Prostate gland (tissue), 2 donors: ENCODE results near the gene MSI1.

ENCODE experiments used
- POLR2A ChIP-seq: fragments of 450-650 bp; IDR thresholded peaks from one replicate; pipeline ENCODE4 v1.6.1; 2016; ENCODE audit warnings: antibody characterized with exemption, mild to moderate bottlenecking
- POLR2AphosphoS5 ChIP-seq: sonication (generic); formaldehyde crosslinking; IDR thresholded peaks from one replicate; pipeline ENCODE4 v1.6.1; 2017; ENCODE audit warnings: antibody characterized with exemption
- TF ChIP-seq, protein P1 (sequence below), 4 experiments: fragments of 200-600 bp in 2 of 4; fragments of 450-650 bp in 2 of 4; sonication (generic) in 2 of 4; IDR thresholded peaks; 1 replicate in 3 of 4; 2 replicates in 1 of 4; pipeline ENCODE4 v1.5.1; 2016 to 2019; ENCODE audit warnings: antibody characterized with exemption in 4 of 4, mild to moderate bottlenecking in 2 of 4, moderate library complexity in 2 of 4

DNA sequence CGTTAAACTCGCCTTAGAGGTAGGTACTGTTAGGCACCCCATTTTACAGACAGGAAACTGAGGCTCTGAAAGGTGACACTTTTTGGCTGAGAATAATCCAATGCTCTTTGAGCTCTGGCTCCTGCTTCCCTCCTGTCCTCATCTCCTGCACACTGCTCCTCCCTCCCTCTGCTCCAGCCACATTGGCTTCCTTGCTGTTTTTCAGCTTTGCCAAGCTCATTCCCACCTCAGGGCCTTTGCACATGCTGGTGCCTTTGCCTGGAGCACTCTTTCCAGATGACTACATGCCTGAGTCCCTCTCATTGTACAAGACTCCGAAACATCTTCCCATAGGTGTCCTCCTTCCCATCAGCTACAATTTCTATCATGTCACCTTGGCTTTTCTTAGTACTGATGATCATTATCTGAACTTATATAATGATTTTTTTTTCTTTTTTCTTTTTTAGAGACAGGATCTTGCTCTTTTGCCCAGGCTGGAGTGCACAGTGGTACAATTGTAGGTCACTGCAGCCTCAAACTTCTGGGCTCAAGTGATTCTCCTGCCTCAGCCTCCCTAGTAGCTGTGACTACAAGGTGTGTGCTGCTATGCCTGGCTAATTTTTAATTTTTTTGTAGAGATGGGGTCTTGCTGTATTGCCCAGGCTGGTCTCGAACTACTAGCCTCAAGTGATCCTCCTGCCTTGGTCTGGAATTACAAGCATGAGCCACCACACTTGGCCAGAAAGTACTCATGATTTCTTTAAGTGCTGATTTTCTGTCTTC lies 15.2 kb downstream of the MSI1 start:
- TF ChIP-seq, protein P1, sequence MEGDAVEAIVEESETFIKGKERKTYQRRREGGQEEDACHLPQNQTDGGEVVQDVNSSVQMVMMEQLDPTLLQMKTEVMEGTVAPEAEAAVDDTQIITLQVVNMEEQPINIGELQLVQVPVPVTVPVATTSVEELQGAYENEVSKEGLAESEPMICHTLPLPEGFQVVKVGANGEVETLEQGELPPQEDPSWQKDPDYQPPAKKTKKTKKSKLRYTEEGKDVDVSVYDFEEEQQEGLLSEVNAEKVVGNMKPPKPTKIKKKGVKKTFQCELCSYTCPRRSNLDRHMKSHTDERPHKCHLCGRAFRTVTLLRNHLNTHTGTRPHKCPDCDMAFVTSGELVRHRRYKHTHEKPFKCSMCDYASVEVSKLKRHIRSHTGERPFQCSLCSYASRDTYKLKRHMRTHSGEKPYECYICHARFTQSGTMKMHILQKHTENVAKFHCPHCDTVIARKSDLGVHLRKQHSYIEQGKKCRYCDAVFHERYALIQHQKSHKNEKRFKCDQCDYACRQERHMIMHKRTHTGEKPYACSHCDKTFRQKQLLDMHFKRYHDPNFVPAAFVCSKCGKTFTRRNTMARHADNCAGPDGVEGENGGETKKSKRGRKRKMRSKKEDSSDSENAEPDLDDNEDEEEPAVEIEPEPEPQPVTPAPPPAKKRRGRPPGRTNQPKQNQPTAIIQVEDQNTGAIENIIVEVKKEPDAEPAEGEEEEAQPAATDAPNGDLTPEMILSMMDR (IDR thresholded peaks at IDR 0.05), result no peak
- TF ChIP-seq POLR2A (no peak), POLR2AphosphoS5 (no peak)
